Vagina (tissue), 2 donors: Measurements from ENCODE around the gene EPS8L2. TPM values are rescaled to one million over a fixed set of nuclear protein-coding genes. Genes with fewer than 3 reads are reported as not detected.

Experiments
- DNase-seq, 2 donors: peaks; one replicate each; pipeline ENCODE4 v3.0.0-alpha.2; 2017; ENCODE audit errors: extremely low spot score in 2 of 2
- H3K27ac ChIP-seq: fragments of 200-600 bp; sonication (generic); one replicate; pipeline ENCODE4 v1.5.1; 2019
- H3K27me3 ChIP-seq: fragments of 200-600 bp; sonication (generic); one replicate; pipeline ENCODE4 v1.5.1; 2019
- H3K36me3 ChIP-seq, 2 donors: fragments of 200-600 bp; sonication (generic); one replicate each; pipeline ENCODE4 v1.5.1; 2017 to 2019
- H3K4me1 ChIP-seq: fragments of 200-600 bp; sonication (generic); one replicate; pipeline ENCODE4 v1.5.1; 2019
- H3K4me3 ChIP-seq, 2 donors: fragments of 200-600 bp; sonication (generic); 1 replicate in 1 of 2; 2 replicates in 1 of 2; pipeline ENCODE4 v1.5.1; 2016 to 2019
- H3K9me3 ChIP-seq: fragments of 200-600 bp; sonication (generic); one replicate; pipeline ENCODE4 v1.5.1; 2019
- CTCF ChIP-seq, 3 experiments: fragments of 450-650 bp in 2 of 3; fragments of 200-600 bp in 1 of 3; sonication (generic) in 1 of 3; IDR thresholded peaks; one replicate each; pipeline ENCODE4 v1.5.1; 2017 to 2019; ENCODE audit warnings: antibody characterized with exemption in 3 of 3, mild to moderate bottlenecking in 2 of 3, moderate library complexity in 2 of 3
- POLR2A ChIP-seq, 2 donors: fragments of 450-650 bp; IDR thresholded peaks; one replicate each; pipeline ENCODE4 v1.6.1; 2017; ENCODE audit warnings: antibody characterized with exemption in 2 of 2, mild to moderate bottlenecking in 2 of 2, moderate library complexity in 2 of 2
- POLR2AphosphoS5 ChIP-seq, 2 donors: sonication (generic); formaldehyde crosslinking; IDR thresholded peaks; one replicate each; pipeline ENCODE4 v1.9.0; 2017; ENCODE audit warnings: antibody characterized with exemption in 2 of 2, mild to moderate bottlenecking in 2 of 2, low read depth in 1 of 2; ENCODE audit not compliant: insufficient read depth in 1 of 2
- intact Hi-C: fragments of 100-400 bp; cut with DNase I; formaldehyde crosslinking; loops from one replicate; pipeline ENCODE4 v1.15.1; 2023
- total RNA-seq: library from RNA; depleted of rRNA; stranded (reverse); fragments of >200 nt; gene quantifications from one replicate; pipeline ENCODE4 v1.2.3, GENCODE V29; 2016

The EPS8L2 gene
- total RNA-seq, 1 donor from 2014 or later = 195 TPM

GRCh38 chr11:706957-707816, 1.2 kb downstream of the EPS8L2 start:
- H3K4me3 ChIP-seq = peak overlapping the region; percentile 56 to 74
- intact Hi-C loops = no loop called here
- DNase-seq = no peak
- no peaks in the 10 kb centered on the region for H3K27me3 ChIP-seq
- H3K4me1 ChIP-seq = peaks cover 54% of the 10 kb centered on the region
- no peaks in the 10 kb centered on the region for H3K9me3 ChIP-seq
- peak overlapping the region; percentile 92 for H3K27ac ChIP-seq
- H3K36me3 ChIP-seq = no peaks in the 10 kb centered on the region
- TF ChIP-seq CTCF (IDR thresholded peaks at IDR 0.05) = no peak
- TF ChIP-seq POLR2AphosphoS5 (IDR thresholded peaks at IDR 0.05; ENCODE audit: insufficient read depth in 1 of 2, low read depth in 1 of 2) = peak in 1 of 2 donors; percentile 60
- peak in 1 of 2 donors; percentile 10 for TF ChIP-seq POLR2A (IDR thresholded peaks at IDR 0.05)

GRCh38 chr11:707817-708420, 1.9 kb downstream of the EPS8L2 start:
- Histone ChIP-seq H3K36me3 (no peaks in the 10 kb centered on the region), H3K27me3 (no peaks in the 10 kb centered on the region), H3K4me3 (peak overlapping the region; percentile 56 to 74), H3K27ac (peak overlapping the region; percentile 92), H3K9me3 (no peaks in the 10 kb centered on the region), H3K4me1 (peaks cover 47% of the 10 kb centered on the region)
- TF ChIP-seq POLR2AphosphoS5 (IDR thresholded peaks at IDR 0.05; ENCODE audit: insufficient read depth in 1 of 2, low read depth in 1 of 2) (no peak), POLR2A (IDR thresholded peaks at IDR 0.05) (no peak)
- no peak for DNase-seq
- intact Hi-C loops = no loop called here

GRCh38 chr11:708511-708910, 2.5 kb downstream of the EPS8L2 start:
- Histone ChIP-seq H3K4me1 (peaks cover 41% of the 10 kb centered on the region), H3K27me3 (no peaks in the 10 kb centered on the region), H3K36me3 (no peaks in the 10 kb centered on the region), H3K9me3 (no peaks in the 10 kb centered on the region), H3K27ac (peak overlapping the region; percentile 92), H3K4me3 (no peak overlapping the region)
- DNase-seq = no peak
- TF ChIP-seq POLR2AphosphoS5 (IDR thresholded peaks at IDR 0.05; ENCODE audit: insufficient read depth in 1 of 2, low read depth in 1 of 2) (no peak), CTCF (IDR thresholded peaks at IDR 0.05) (no peak), POLR2A (IDR thresholded peaks at IDR 0.05) (no peak)
- intact Hi-C loops = no loop called here

GRCh38 chr11:709109-709997, 3.3 kb downstream of the EPS8L2 start:
- Histone ChIP-seq H3K36me3 (no peaks in the 10 kb centered on the region), H3K4me3 (no peak overlapping the region), H3K9me3 (no peaks in the 10 kb centered on the region), H3K4me1 (peaks cover 40% of the 10 kb centered on the region), H3K27me3 (no peaks in the 10 kb centered on the region), H3K27ac (peak overlapping the region; percentile 74)
- TF ChIP-seq POLR2AphosphoS5 (IDR thresholded peaks at IDR 0.05; ENCODE audit: insufficient read depth in 1 of 2, low read depth in 1 of 2) = no peak
- TF ChIP-seq POLR2A (IDR thresholded peaks at IDR 0.05) = no peak
- no peak for TF ChIP-seq CTCF (IDR thresholded peaks at IDR 0.05)
- no peak for DNase-seq
- intact Hi-C loops = no loop called here

- no peaks in the 10 kb centered on the region for H3K9me3 ChIP-seq
- H3K4me1 ChIP-seq = peaks cover 10% of the 10 kb centered on the region
- DNase-seq = no peak
- no peaks in the 10 kb centered on the region for H3K36me3 ChIP-seq
- intact Hi-C loops = no loop called here
- H3K4me3 ChIP-seq = no peak overlapping the region
- no peak overlapping the region for H3K27ac ChIP-seq
- no peak for TF ChIP-seq POLR2AphosphoS5 (IDR thresholded peaks at IDR 0.05; ENCODE audit: insufficient read depth in 1 of 2, low read depth in 1 of 2)
- no peak for TF ChIP-seq CTCF (IDR thresholded peaks at IDR 0.05)
- no peak for TF ChIP-seq POLR2A (IDR thresholded peaks at IDR 0.05)
- H3K27me3 ChIP-seq = no peaks in the 10 kb centered on the region
These were observed 8.4 kb downstream of the EPS8L2 start for GRCh38 chr11:714436-714835.
